Caco-2 (cell line): ENCODE measurements around the gene PRRG1. TPM values are rescaled to one million over a fixed set of nuclear protein-coding genes. Genes with fewer than 3 reads are reported as not detected.

Source experiments
- BruUV-seq: library from RNA; stranded (reverse); fragments of 400-500 nt; replicated peaks from 2 replicates; lab custom pipeline; 2021; lab: Mats Ljungman, UMichigan
- CTCF ChIA-PET: fragments of 300-600 bp; sonication (Branson Sonifier 250); formaldehyde crosslinking; loops from one replicate; lab custom pipeline; 2022; ENCODE audit warnings: antibody characterized with exemption; lab: Charles Lee
- POLR2A ChIA-PET: fragments of 300-600 bp; sonication (Branson Sonifier 250); formaldehyde crosslinking; loops from one replicate; lab custom pipeline; 2022; ENCODE audit warnings: antibody characterized with exemption; lab: Charles Lee
- DNase-seq, 2 experiments: peaks; one replicate each; pipeline versions ENCODE4 v3.0.0 to v3.0.0-alpha.2; 2020 to 2022
- H3K27me3 ChIP-seq: replicated peaks from 2 replicates; pipeline ENCODE4 v1.6.0; 2011; ENCODE audit warnings: low read length; ENCODE audit not compliant: control insufficient read depth, insufficient read depth
- H3K36me3 ChIP-seq: 2 replicates; pipeline ENCODE4 v1.5.1; 2011; ENCODE audit warnings: low read length; ENCODE audit not compliant: control insufficient read depth, insufficient read depth
- H3K4me1 ChIP-seq: fragments of 250-450 bp; sonication (Bioruptor Pico); 2 replicates; pipeline ENCODE4 v1.5.1; 2020; ENCODE audit warnings: mild to moderate bottlenecking
- H3K4me3 ChIP-seq: 2 replicates; pipeline ENCODE4 v1.5.1; 2011; ENCODE audit warnings: low read depth, mild to moderate bottlenecking, control low read depth, low read length
- H3K9me3 ChIP-seq: fragments of 250-450 bp; sonication (Bioruptor Pico); 2 replicates; pipeline ENCODE4 v1.5.1; 2020; ENCODE audit warnings: mild to moderate bottlenecking, moderate library complexity
- H3K27ac Mint-ChIP-seq: one replicate; pipeline ENCODE4 v1.8.0; 2022; ENCODE audit warnings: mixed read lengths; ENCODE audit not compliant: unreplicated experiment
- H3K27me3 Mint-ChIP-seq: one replicate; pipeline ENCODE4 v1.8.0; 2022; ENCODE audit warnings: mixed read lengths; ENCODE audit not compliant: insufficient read depth, unreplicated experiment
- H3K36me3 Mint-ChIP-seq: one replicate; pipeline ENCODE4 v1.8.0; 2022; ENCODE audit warnings: mild to moderate bottlenecking, mixed read lengths; ENCODE audit not compliant: insufficient read depth, unreplicated experiment
- H3K4me1 Mint-ChIP-seq: one replicate; pipeline ENCODE4 v1.8.0; 2022; ENCODE audit warnings: low read depth, mixed read lengths; ENCODE audit not compliant: unreplicated experiment
- H3K4me3 Mint-ChIP-seq: one replicate; pipeline ENCODE4 v1.8.0; 2022; ENCODE audit warnings: mild to moderate bottlenecking, moderate library complexity, mixed read lengths; ENCODE audit not compliant: unreplicated experiment
- H3K9me3 Mint-ChIP-seq: one replicate; pipeline ENCODE4 v1.8.0; 2022; ENCODE audit warnings: mixed read lengths; ENCODE audit not compliant: unreplicated experiment
- intact Hi-C: fragments of 100-400 bp; cut with micrococcal nuclease; formaldehyde crosslinking; loops from one replicate; pipeline ENCODE4 v1.10.0; 2022; ENCODE audit not compliant: unreplicated experiment
- total RNA-seq: library from RNA; stranded (reverse); gene quantifications from 2 replicates; pipeline ENCODE4 v1.2.3, GENCODE V29; 2022
- TF ChIP-seq, protein P1 (sequence below), 2 experiments: fragments of 200-600 bp in 1 of 2; IDR thresholded peaks; 1 replicate in 1 of 2; 2 replicates in 1 of 2; pipeline versions ENCODE4 v1.5.1 to v1.8.0; 2011 to 2022; ENCODE audit warnings: antibody characterized with exemption in 1 of 2, control low read depth in 1 of 2, inconsistent platforms in 1 of 2, low read depth in 1 of 2, low read length in 1 of 2, mild to moderate bottlenecking in 1 of 2, moderate library complexity in 1 of 2; ENCODE audit not compliant: insufficient read depth in 1 of 2, severe bottlenecking in 1 of 2, unreplicated experiment in 1 of 2

PRRG1 gene
- total RNA-seq, 1 experiment from 2014 or later: 14.0 TPM

- BruUV-seq: no TSS peak
Observed at GRCh38 chrX:37378404-37378803, 29.2 kb downstream of the PRRG1 start.

GRCh38 chrX:37378830-37379229, 29.7 kb downstream of the PRRG1 start:
- TF ChIP-seq, protein P1, sequence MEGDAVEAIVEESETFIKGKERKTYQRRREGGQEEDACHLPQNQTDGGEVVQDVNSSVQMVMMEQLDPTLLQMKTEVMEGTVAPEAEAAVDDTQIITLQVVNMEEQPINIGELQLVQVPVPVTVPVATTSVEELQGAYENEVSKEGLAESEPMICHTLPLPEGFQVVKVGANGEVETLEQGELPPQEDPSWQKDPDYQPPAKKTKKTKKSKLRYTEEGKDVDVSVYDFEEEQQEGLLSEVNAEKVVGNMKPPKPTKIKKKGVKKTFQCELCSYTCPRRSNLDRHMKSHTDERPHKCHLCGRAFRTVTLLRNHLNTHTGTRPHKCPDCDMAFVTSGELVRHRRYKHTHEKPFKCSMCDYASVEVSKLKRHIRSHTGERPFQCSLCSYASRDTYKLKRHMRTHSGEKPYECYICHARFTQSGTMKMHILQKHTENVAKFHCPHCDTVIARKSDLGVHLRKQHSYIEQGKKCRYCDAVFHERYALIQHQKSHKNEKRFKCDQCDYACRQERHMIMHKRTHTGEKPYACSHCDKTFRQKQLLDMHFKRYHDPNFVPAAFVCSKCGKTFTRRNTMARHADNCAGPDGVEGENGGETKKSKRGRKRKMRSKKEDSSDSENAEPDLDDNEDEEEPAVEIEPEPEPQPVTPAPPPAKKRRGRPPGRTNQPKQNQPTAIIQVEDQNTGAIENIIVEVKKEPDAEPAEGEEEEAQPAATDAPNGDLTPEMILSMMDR (IDR thresholded peaks at IDR 0.05; ENCODE audit: insufficient read depth in 1 of 2, low read depth in 1 of 2, low read length in 1 of 2, severe bottlenecking in 1 of 2, unreplicated experiment in 1 of 2): no peak
- intact Hi-C loops: no loop called here
- H3K27ac Mint-ChIP-seq: no peak overlapping the region
- ChIA-PET POLR2A (no interaction called here), CTCF (no interaction called here)
- Histone ChIP-seq H3K9me3 (no peaks in the 10 kb centered on the region), H3K36me3 (no peaks in the 10 kb centered on the region), H3K27me3 (no peaks in the 10 kb centered on the region), H3K4me3 (no peak overlapping the region), H3K4me1 (no peaks in the 10 kb centered on the region)
- no peak overlapping the region for H3K4me3 Mint-ChIP-seq
- DNase-seq: no peak
- H3K27me3 Mint-ChIP-seq: no peaks in the 10 kb centered on the region
- peaks cover 7% of the 10 kb centered on the region for H3K4me1 Mint-ChIP-seq
- no TSS peak for BruUV-seq
- H3K36me3 Mint-ChIP-seq: no peaks in the 10 kb centered on the region
- no peaks in the 10 kb centered on the region for H3K9me3 Mint-ChIP-seq

More at GRCh38 chrX:37378404-37378803, 29.2 kb downstream of the PRRG1 start:
- H3K36me3 ChIP-seq: no peaks in the 10 kb centered on the region
- H3K9me3 ChIP-seq: no peaks in the 10 kb centered on the region
- H3K4me1 ChIP-seq: no peaks in the 10 kb centered on the region
- H3K4me1 Mint-ChIP-seq: peaks cover 7% of the 10 kb centered on the region
- TF ChIP-seq, protein P1 (IDR thresholded peaks at IDR 0.05; ENCODE audit: insufficient read depth in 1 of 2, low read depth in 1 of 2, low read length in 1 of 2, severe bottlenecking in 1 of 2, unreplicated experiment in 1 of 2): no peak
- intact Hi-C loops: no loop called here
- no peak overlapping the region for H3K4me3 Mint-ChIP-seq
- H3K36me3 Mint-ChIP-seq: no peaks in the 10 kb centered on the region
- no peaks in the 10 kb centered on the region for H3K9me3 Mint-ChIP-seq
- no peak overlapping the region for H3K4me3 ChIP-seq
- H3K27me3 ChIP-seq: no peaks in the 10 kb centered on the region
- ChIA-PET CTCF (no interaction called here), POLR2A (no interaction called here)
- no peaks in the 10 kb centered on the region for H3K27me3 Mint-ChIP-seq
- no peak overlapping the region for H3K27ac Mint-ChIP-seq
- DNase-seq: no peak

DNA sequence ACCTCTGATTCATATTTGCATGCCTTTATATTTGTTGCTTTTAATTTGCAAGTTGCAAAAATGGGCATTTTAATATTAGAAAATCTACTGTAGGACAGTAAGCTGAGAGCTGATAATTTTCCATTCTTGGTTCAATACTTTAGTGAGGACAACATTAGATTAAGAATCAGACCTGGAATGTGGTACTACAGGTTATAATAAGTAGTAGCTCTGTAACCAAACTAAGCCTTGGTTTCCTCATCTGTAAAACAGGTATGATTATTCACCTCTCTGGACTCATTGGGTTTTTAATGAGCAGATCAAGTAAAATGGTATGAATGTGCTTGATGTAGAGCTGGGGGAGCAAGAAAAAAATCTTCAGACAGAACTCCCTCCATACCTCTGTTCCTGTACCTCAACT, 31.1 kb downstream of the PRRG1 start:
- no TSS peak for BruUV-seq
- no peaks in the 10 kb centered on the region for H3K9me3 Mint-ChIP-seq
- H3K4me1 Mint-ChIP-seq: peaks cover 7% of the 10 kb centered on the region
- Histone ChIP-seq H3K9me3 (no peaks in the 10 kb centered on the region), H3K36me3 (no peaks in the 10 kb centered on the region), H3K4me3 (no peak overlapping the region), H3K27me3 (no peaks in the 10 kb centered on the region), H3K4me1 (no peaks in the 10 kb centered on the region)
- POLR2A ChIA-PET: no interaction called here
- TF ChIP-seq, protein P1 (IDR thresholded peaks at IDR 0.05; ENCODE audit: insufficient read depth in 1 of 2, low read depth in 1 of 2, low read length in 1 of 2, severe bottlenecking in 1 of 2, unreplicated experiment in 1 of 2): no peak
- H3K36me3 Mint-ChIP-seq: no peaks in the 10 kb centered on the region
- H3K4me3 Mint-ChIP-seq: no peak overlapping the region
- no peaks in the 10 kb centered on the region for H3K27me3 Mint-ChIP-seq
- no peak overlapping the region for H3K27ac Mint-ChIP-seq
- no peak for DNase-seq
- intact Hi-C loops: no loop called here
- CTCF ChIA-PET: no interaction called here
